D341Med (cell line): ENCODE data around the gene OR2A25.
"Not testable (repeated sequence)": the region's sequence is repeated elsewhere in the genome, so short reads cannot be mapped to it uniquely, and the experiment has no call there.

Experiments used
- DNase-seq: peaks from one replicate; pipeline ENCODE4 v3.0.0; 2012; ENCODE audit warnings: low spot score

The OR2A25 gene, protein sequence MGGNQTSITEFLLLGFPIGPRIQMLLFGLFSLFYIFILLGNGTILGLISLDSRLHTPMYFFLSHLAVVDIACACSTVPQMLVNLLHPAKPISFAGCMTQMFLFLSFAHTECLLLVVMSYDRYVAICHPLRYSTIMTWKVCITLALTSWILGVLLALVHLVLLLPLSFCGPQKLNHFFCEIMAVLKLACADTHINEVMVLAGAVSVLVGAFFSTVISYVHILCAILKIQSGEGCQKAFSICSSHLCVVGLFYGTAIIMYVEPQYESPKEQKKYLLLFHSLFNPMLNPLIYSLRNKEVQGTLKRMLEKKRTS

DNA sequence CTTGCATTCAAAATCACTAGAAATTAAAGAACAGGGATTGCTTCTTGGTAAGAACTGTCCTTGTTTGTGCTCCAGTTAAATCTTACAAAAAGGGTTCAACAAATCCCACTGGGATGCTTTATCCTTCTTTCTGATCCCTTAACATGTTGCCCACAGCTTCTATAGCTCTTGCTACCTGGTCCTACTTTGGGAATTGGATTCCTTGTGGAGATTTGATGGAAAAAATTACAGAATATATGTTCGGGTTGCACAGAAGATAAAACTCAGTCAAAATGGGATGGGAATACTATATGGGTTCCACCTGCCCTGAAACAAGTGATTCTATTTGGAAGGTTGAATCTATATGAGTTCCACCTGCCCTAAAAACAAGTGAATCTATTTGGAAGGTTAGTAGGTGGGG lies at the start of gene OR2A25:
TSS of gene OR2A25 (plus strand) at position 301 of the 400 bp plus-strand sequence. CDS start 4,409 bp downstream, outside the sequence.
- DNase-seq = no peak

DNA sequence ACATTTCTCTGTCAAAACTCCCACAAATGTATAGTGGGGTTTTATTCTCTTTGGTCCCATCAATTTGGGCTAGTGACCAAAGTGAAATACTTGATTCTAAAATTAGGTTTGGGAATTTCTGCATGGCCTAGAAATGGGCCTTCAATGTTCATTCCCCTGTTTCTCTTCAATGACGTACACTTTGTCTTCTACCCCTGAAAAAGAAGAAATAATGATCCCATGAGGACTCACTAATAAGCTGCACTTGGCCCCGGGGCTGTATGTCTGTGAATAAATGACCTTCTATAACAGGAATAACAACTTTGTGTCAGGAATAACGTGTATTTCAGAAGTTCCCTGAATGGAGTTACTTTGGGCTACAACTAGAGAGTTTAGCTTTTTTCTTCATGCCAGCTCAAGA lies 49.3 kb upstream of the OR2A25 start:
- no peak for DNase-seq

DNA sequence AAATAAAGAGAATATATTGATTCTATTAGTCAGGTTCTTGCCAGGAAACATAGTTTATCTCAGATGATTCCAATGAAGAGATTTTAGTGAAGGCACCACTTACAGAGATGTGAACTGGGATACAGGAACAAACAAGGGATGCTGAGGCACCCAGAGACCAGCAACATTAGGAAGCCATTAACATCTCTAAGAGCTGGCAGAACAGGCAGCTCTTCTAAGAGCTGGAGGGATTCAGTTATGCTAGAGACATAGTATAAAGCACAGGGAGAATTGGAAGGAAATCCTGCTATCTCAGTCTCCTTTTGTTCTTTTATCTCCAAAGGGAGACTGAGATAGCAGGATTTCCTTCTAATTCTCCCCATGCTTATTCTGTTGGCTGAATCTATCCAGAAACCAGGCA lies 47.4 kb upstream of the OR2A25 start:
- DNase-seq = no peak

DNA sequence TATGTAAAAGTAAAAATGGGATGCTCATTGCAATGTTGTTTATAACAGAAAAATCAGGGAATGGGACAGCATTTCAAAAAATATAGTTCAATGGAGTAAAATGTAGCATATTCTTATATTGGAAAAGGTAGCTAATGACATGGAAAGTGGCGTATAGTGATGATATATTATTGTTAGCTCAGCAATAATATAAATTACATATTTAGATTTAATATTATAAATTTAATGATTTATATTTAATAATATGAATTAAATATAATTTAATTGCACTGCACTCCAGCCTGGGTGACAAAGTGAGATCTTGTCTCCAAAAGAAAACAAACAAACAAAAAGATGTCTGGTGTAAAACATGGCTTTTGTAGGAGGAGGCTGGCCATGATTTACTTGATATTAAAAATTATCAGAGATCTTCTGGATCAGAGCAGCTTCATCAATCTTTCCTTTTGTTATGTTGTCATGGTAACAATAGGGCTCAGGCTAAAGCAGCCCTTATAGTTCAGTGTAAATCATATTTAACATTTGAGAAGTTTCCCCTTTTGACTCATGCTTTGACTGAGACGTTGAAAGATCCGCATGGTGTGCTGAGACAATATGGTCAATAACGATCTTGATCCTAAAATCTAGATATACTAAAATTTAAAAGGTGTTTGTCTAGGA lies 46.3 kb upstream of the OR2A25 start:
- DNase-seq = no peak

DNA sequence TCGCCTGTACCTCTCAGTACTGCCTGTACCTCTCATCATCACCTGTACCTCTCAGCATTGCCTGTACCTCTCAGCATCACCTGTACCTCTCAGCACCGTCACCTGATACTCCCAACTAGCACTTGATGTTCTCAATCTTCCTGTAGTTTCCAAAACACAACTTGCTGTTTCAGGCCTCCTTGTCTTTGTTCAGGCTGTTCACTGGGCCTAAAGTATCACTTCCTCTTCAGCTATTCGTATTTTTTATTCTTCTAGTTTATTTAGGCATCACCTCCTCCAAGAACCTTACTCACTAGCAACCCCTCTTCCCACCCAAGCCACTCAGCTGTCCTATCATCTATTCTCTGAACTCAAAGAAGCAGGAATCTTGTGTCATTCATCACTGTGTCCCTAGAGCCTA lies 45.4 kb upstream of the OR2A25 start:
- no peak for DNase-seq

DNA sequence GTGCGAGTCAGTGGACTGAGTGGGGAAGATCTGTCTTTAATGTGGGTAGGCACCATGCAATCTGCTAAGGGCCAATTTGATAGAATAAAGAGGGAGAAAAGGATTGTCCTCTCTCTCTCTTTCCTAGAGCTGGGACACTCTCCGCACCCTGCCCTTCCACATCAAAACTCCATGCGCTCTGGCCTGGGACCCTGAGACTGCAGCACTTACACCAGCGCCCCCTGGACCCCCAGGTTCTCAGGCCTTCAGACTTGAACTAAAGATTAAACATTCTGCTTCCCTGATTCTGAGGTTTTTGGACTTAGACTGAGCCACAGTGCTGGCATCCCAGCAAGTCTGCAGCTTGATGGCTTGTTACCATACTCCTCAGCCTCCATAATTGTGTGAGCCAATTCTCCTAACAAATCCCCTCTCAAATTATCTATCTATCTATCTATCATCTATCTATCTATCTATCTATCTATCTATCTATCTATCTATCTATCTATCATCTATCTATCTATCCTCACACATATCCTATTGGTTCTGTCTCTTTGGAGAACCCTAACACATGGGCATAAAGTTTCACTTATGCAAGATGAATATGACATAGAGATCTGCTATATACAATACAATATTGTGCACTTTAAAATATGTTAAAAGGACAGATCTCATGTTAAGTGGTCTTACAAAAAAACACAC lies 43.3 kb upstream of the OR2A25 start:
- no peak for DNase-seq

DNA sequence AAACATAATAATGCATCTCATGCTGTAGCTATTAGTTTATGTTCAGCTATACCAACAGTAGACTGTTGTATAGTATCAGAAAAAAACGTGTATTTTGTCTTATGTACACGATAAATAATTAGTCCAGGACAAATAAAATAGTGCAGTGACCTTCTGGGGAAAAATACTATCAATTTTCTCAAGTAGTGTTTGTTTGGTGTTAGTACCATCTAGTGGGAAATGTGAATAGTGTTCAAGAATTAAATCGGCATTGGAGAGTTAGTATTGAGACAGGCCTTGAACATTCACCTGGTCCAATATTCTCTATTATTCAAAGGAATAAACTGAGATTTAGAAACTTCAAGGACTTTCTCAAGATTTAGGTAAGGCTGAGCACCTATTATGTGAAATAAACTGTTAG lies 42.5 kb upstream of the OR2A25 start:
- DNase-seq = no peak

DNA sequence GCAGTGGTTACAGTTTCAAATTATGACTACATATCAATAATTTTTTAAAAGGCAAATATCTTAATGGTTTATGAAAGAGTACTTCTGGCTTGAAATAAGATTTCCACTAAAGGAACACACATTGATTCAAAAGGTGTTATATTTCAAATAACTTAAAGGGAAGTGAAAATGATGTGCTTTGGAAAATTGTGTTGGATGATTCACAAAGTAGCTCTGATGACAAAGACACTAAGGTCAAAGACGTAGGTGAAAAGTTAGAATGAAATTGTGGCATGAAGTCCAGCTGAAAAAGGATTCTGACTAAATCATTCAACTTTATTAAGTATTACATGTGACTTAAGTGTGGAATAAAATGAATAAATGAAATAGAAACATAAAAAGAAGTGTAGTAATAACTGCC lies 41.6 kb upstream of the OR2A25 start:
- DNase-seq = no peak

DNA sequence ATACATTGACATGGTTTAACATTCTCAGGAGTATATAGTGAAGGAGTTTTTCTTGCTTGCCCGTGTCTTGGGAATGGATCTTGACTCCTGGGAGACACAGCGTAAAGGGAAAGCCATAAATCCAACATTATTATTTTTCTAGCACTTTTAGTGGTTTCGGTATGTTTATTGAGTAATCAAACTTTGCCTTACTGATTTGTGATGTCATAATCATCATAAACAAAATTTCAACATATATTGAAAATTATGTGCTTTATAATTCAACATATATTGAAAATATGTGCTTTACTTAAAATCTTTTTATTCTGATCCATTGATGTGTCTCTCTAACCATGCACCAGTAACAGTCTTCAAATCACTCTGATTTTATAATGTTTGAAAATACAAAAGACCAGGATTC lies 41.1 kb upstream of the OR2A25 start:
- DNase-seq = no peak

DNA sequence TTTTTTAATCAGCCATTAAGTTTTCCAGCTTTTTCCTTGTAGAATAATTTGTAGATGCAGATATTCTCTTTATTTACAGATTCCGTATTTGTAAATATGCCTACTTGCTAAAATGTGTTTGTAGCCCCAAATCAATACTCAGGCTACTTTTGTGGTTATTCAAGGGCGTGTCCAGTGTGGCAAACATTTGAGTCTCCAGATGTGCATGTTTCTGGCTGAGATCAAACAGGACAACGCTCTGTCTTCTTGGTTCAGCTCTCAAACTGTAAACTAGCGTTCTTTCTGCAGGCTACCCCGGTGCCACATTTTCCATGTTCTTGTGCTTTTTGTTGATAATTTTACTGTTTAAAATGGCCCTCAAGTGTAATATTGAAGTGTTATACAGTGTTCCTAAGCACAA lies 37.1 kb upstream of the OR2A25 start:
- DNase-seq = no peak

DNA sequence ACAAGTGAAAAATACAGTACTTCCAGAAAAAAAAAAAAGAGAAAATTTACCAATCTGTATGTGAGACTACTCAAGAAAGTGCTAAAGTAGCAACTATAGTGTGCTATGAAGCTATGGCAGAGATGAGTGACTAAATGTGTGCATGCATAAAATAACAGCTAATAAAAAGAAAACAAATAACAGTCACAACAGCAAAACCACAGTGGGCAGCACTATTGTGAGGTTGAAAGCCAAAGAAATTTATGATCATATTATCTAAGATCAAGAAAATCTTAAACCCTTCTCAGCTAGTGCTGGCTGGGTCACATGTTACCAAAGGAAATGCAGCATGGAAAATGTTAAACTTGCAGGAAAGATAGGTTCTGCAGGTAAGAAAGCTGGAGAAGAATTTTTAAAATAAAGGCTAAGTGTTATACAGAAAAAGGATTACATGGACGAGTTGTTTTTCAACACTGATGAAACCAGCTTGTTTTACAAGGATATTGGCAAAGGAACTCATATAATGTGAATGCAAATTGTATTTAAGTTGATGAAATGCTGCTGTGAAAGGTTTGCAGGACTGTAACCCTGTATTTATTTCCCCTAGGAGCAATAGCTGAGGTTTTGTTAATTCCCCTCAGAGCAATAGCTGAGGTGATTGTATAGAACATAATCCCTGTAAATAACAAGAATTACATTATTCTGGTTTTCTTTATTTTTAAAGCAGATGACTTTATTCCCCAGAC lies 36.5 kb upstream of the OR2A25 start:
- DNase-seq = no peak

DNA sequence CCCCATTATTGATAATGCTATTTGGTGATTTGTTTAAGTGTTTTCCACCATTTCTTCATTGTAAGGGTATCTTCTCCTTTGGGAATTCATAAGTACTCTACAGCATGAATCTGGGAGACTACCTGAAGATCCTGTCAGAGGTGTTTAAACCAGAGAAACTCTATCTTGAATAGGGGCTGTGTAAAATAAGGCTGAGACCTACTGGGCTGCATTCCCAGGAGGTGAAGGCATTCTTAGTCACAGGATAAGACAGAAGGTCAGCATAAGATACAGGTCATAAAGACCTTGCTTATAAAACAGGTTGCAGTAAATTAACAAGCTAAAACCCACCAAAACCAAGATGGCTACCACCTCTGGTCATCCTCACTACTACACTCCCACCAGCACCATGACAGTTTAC lies 34.2 kb upstream of the OR2A25 start:
- no peak for DNase-seq

DNA sequence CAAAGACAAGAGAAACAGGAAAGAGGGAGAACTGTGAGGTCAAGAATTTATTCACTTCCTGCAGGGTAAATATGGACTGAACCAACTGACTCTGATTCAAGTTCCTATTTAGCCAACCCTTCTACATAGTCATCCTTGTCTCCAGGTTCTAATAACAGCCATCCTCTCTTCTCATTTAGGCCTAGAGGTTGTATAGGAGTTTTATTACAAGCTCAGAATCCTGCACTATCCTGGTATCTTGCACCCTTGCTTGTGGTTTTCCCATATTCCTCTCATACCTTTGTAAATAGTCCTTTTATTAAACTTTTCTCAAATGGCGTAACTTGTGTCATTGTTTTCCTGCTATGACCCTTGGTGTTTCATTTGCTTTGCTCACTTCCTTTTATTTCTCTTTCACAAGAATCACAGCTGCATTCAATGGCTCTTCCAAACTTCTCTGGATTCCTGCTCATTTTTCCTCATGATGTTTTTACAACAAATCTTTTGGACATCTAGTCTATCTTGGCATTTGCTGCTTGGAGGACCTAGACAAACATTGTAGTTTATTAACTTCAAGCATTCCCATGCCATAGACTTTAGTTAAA lies 33.2 kb upstream of the OR2A25 start:
- no peak for DNase-seq

DNA sequence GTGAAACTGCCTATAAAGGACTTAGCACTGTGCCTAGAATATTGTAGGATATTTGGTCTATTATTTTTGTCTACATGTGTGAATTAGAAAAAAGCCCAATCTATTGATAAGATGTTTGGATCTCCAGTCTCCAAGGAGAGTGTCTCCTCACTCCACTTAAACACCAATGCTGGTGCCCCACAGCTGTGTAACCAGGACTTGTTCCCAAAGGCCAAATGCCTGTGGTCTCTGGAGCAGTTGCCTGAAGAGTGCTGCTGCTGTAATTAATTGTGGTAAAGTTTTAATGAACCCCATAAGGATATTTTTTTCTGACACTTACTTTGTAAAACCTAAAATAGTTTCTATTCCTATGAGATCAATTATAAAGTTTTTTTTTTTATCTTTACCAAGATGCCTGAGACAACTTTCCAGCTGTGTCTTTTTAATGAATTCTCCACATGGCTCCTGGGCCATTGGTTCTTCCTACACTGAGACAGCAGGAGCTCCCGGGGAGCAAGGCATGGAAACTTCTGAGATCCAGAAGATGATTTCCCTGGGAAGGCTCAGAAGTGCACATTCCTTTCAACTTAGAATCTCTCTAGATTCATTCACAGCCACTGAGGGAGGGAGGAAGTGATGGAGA lies 32.1 kb upstream of the OR2A25 start:
- DNase-seq = no peak

DNA sequence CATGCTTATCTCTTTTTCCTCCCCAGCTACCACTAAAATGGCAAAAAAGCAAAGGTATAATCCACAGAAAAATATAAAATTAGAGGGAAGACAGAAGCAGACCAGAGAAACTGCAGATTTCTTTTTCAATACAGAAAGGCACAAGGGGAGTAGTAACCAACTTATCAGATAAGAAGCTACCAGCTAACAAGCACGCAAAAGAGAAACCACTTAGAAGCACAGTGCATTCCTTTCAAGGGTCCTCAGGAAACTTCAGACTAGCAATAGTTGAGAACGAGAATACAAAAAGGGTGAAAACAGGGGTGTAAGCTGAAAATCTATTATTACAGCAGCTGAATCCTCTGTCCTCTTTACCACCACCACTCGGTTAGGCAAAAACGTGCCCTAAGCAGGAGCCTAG lies 30.7 kb upstream of the OR2A25 start:
- DNase-seq = no peak

DNA sequence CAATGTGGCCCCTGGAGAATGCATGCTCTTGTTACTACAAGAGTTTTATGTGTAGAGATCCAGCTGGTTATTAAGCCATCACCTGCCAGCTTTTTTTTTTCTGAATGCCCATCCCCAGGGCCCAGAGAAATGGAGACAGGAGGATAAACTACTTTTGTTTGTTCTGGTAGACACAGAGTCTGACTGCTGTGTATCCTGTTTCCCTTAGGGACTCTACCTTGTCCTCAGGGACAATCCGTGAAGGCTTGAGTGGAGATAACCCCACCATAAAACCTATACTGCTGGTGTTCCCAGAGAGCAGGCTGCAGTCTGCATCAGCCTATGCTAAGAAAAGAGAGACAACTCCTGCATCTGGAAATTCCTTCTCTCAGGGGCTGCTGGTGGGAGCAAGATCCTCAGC lies 21.0 kb upstream of the OR2A25 start, which contains the start of gene OR2A5:
TSS of gene OR2A5 (plus strand) at position 301 of the 400 bp plus-strand sequence. CDS start 1,454 bp downstream, outside the sequence.
- peak; percentile 58 for DNase-seq

DNA sequence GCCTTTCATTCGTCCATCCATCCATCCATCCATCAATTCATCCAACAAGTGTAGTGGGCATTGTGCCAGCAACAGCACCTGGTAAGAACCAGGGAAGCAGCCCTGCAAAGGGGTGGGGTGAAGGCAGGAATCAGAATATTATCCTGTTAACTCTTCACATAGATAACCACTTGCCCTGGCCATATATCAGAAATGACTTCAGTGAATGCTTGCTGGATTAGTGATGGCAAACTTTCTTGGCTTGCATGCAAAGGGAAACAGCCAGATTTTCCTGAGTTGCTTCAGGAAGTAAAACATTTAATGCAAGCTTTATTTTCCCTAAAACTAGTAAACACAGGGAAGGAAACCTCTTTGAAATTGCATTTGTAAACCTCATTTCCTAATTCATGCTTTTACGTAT lies 20.1 kb upstream of the OR2A25 start:
- DNase-seq = no peak

DNA sequence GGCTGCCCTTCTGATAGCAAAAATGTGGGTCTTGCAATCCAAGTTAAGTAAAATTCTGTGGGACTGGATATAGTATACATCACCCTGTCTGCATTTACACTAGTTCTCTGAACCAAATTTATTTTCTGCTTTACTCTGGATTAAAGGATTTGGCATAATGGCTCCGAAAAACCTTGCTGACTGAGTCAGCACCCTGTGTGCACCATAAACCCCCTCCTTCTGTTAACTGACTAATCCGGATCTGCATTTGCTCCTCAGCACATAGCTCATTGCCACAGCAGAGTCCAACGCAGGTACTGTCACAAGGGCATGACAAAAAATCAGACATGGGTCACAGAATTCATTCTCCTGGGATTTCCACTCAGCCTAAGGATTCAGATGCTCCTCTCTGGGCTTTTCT lies 19.5 kb upstream of the OR2A25 start:
- peak; percentile 75 for DNase-seq

DNA sequence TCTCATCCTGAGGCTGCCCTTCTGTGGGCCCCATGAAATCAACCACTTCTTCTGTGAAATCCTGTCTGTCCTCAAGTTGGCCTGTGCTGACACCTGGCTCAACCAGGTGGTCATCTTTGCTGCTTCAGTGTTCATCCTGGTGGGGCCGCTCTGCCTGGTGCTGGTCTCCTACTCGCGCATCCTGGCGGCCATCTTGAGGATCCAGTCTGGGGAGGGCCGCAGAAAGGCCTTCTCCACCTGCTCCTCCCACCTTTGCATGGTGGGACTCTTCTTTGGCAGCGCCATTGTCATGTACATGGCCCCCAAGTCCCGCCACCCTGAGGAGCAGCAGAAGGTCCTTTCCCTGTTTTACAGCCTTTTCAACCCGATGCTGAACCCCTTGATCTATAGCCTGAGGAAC lies 18.7 kb upstream of the OR2A25 start:
- not testable (repeated sequence) for DNase-seq

DNA sequence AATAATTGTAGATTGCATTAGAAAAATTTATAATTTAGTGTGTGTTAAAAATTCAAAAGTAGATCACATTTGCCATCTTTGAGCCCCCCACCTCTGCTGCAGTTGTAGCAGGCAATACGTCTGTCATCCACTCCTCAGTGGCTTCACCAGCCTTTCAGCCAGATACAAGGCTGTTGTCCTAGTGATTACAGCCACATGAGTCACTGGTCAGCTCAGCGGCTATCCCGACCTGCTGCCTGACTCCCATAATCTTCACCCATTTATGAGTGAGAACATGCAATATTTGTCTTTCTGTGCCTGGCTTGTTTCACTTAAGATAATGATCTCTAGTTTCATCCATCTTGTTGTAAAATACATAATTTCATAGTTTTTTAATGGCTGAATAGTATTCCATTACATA lies 11.7 kb upstream of the OR2A25 start:
- no peak for DNase-seq

DNA sequence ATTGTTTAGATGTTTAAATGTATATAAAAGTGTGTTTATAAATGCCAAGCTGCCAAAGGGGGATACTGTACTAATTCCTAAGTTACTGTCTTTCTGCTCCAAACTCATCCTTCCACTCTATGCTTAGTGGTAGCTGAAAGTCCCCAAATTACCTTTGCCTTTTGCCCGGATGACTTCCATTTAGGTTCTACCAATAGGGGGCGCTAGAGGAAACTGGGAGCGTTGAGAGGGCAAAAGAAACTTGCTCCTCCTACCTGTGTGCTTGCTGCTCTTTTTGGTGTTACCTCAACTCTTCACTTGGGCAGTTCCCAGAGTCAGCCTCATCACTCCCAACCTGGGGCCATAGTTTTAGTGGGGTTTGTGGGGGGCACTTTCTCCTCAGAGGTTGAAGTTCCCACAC lies 5.9 kb upstream of the OR2A25 start:
- DNase-seq = no peak

DNA sequence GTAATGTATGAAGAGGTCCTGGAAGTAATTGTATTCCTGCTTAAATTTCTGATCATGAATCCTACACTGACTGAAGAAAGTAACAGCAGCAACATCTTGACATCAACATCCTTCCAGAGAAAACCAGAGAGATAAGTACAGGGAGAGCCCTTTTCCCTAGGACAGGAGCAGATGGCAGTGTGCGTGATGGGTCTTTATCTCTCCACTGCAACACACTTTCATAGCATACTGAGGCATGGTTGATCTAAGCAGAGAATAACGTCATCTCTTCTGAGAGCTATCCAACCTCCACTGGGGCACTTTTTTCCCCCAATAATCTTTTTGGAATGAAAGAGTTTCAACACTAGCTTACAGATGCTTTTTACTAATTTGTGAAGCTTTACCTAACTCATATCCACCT lies 342 bp downstream of the OR2A25 start:
- no peak for DNase-seq
